Stimulated activated naive CD4-positive, alpha-beta T cell (primary cell): Measurements from ENCODE around the gene CAMTA1.

Experiments
- DNase-seq, 6 experiments: peaks; one replicate each; lab custom pipeline; 2025; lab: John Stamatoyannopoulos, UW

The CAMTA1 gene

GRCh38 chr1:6979003-6979613 lies 193.9 kb downstream of the CAMTA1 start:
- no peak for DNase-seq

GRCh38 chr1:6981595-6981994 lies 196.3 kb downstream of the CAMTA1 start:
- DNase-seq: no peak

GRCh38 chr1:6982443-6982842 lies 197.2 kb downstream of the CAMTA1 start:
- no peak for DNase-seq

- DNase-seq: no peak
These were observed 197.6 kb downstream of the CAMTA1 start for GRCh38 chr1:6982860-6983259.

GRCh38 chr1:6984536-6984935 lies 199.3 kb downstream of the CAMTA1 start:
- no peak for DNase-seq

- no peak for DNase-seq
These were observed 199.7 kb downstream of the CAMTA1 start for GRCh38 chr1:6984986-6985385.

- no peak for DNase-seq
These were observed 200.5 kb downstream of the CAMTA1 start for GRCh38 chr1:6985549-6986276.

- no peak for DNase-seq
These were observed 201.0 kb downstream of the CAMTA1 start for GRCh38 chr1:6986281-6986680.

- no peak for DNase-seq
These were observed 202.7 kb downstream of the CAMTA1 start for GRCh38 chr1:6987940-6988339.

- DNase-seq: no peak
These were observed 203.5 kb downstream of the CAMTA1 start for GRCh38 chr1:6988796-6989195.

GRCh38 chr1:6989212-6990159 lies 204.2 kb downstream of the CAMTA1 start:
- DNase-seq: no peak

- DNase-seq: no peak
These were observed 206.0 kb downstream of the CAMTA1 start for GRCh38 chr1:6991266-6991665.

- no peak for DNase-seq
These were observed 210.5 kb downstream of the CAMTA1 start for GRCh38 chr1:6995789-6996188.

GRCh38 chr1:6996371-6996770 lies 211.1 kb downstream of the CAMTA1 start:
- DNase-seq: peak in 1 of 6 experiments; percentile 7

- DNase-seq: no peak
These were observed 211.6 kb downstream of the CAMTA1 start for GRCh38 chr1:6996866-6997265.

GRCh38 chr1:6998267-6998666 lies 213.0 kb downstream of the CAMTA1 start:
- no peak for DNase-seq

- no peak for DNase-seq
These were observed 214.6 kb downstream of the CAMTA1 start for GRCh38 chr1:6999826-7000225.

GRCh38 chr1:7000720-7001119 lies 215.5 kb downstream of the CAMTA1 start:
- no peak for DNase-seq

- DNase-seq: no peak
These were observed 217.5 kb downstream of the CAMTA1 start for GRCh38 chr1:7002728-7003127.

- no peak for DNase-seq
These were observed 218.4 kb downstream of the CAMTA1 start for GRCh38 chr1:7003676-7004075.

- DNase-seq: no peak
These were observed 218.9 kb downstream of the CAMTA1 start for GRCh38 chr1:7004181-7004580.

GRCh38 chr1:7005762-7006161 lies 220.5 kb downstream of the CAMTA1 start:
- no peak for DNase-seq
